ENCODE measurements around the gene MAGEA10. TPM values are rescaled to one million over a fixed set of nuclear protein-coding genes. Genes with fewer than 3 reads are reported as not detected.
"Not testable (repeated sequence)": the region's sequence is repeated elsewhere in the genome, so short reads cannot be mapped to it uniquely, and the experiment has no call there.

MAGEA10 gene
- total RNA-seq, 2 experiments from 2014 or later, result not detected

DNA sequence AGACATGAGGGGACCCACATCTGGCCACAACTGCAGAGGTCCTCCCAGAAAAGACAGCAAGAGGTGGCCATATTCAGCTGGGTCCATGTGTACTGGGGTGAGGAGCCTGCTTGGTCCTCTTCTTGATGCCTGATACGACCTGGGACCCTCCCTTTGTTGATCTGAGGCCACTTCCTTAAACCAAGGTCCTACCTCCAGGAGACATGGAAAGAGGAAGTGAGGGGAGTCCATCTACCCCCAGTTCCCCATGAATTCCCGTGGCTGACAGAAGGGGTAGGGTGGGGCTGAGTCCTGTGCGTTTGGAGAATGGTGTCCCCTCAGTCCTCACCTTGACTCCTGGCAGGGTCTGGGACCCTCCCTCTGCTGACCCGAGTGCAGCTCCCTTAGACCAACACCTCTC is 2.1 kb downstream of the MAGEA10 start:
- Mint-ChIP-seq H3K36me3 (no peaks in the 10 kb centered on the region), H3K9me3 (ENCODE audit: low read depth) (no peaks in the 10 kb centered on the region), H3K4me3 (no peak overlapping the region), H3K27me3 (no peaks in the 10 kb centered on the region), H3K27ac (no peak overlapping the region), H3K4me1 (no peaks in the 10 kb centered on the region)
- DNase-seq (no peak), ATAC-seq (no peak)
- CTCF ChIA-PET, result no interaction called here

DNA sequence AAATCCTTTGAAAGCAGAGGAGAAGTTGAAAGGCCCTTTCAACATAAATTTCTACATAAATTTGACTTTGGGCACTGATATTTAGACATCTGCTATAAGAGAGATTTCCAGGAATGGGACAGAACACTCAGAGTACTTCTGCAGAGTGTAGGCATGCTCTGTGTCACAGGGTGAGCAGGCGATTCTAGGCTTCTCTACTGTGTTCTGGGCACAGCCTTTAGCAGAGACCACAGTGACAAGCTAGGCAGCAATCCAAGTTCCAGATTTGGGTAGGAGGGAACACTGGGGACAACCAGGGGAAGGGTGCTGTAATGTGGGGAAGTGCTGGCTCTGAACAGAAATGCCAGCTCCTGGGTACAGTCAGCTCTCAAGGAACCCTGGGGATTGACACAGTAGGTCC is 6.9 kb downstream of the MAGEA10 start:
- no peak for ATAC-seq
- CTCF ChIA-PET, result no interaction called here

DNA sequence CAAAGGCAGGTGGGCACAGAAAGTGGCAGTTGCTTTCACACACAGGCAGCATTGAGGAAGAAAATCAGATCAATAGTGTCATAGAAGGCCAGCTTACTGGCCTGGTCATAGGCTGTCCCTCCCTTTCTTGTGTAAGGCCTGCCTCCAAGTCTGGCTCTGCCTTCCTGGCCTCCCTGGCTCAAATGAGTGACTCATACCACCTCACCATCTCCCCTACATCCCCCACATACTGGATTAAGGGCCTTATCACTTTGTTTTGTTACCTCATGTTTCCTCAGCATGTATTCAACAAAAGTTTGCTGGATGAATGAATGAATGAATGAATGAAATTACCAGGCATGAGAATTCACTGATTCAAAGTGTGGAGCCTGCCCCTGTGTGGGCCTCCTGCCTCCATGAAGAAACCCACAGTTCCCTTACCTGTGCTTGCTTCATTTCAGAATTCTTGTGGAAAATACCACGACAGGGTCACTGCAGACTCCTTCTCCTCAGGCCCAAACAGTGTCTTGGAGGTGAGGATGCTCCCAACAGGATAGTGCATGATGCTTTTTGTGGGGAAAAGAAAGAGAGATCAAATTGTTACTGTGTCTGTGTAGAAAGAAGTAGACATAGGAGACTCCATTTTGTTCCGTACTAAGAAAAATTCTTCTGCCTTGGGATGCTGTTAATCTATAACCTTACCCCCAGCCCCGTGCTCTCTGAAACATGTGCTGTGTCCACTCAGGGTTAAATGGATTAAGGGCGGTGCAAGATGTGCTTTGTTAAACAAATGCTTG is 9.1 kb downstream of the MAGEA10 start:
- DNase-seq; H3K27me3 Mint-ChIP-seq; H3K36me3 Mint-ChIP-seq; ATAC-seq; H3K4me3 Mint-ChIP-seq; H3K4me1 Mint-ChIP-seq; CTCF ChIA-PET; H3K27ac Mint-ChIP-seq; H3K9me3 Mint-ChIP-seq (ENCODE audit: low read depth): not testable (repeated sequence)

More for the DNA sequence above, 6.9 kb downstream of the MAGEA10 start:
- Mint-ChIP-seq H3K36me3 (no peaks in the 10 kb centered on the region), H3K27ac (no peak overlapping the region), H3K9me3 (ENCODE audit: low read depth) (no peaks in the 10 kb centered on the region), H3K4me3 (no peak overlapping the region), H3K27me3 (no peaks in the 10 kb centered on the region), H3K4me1 (no peaks in the 10 kb centered on the region)
- DNase-seq, result no peak

DNA sequence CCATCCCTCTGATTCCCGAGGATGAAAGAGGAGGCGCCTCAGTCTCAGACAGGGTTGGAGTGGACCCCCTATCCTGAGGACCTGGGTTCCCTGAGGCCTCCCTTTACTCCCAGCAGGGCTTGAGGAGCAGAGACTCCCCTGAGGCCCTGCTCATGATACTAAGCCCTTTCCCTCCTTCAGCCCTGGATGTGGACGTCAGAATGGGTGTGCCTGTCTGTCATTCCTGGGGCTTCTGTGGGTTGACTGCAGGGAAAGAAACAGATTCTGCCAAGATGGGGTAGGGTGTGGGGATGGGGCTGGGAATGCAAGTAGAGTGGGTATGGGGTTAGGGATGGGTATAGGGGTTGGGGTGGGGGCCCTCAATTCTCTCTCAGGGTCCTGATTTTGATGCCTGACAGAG is 21.1 kb downstream of the MAGEA10 start:
- CTCF ChIA-PET, result no interaction called here
- Mint-ChIP-seq H3K4me3 (no peak overlapping the region), H3K27me3 (no peaks in the 10 kb centered on the region), H3K4me1 (no peaks in the 10 kb centered on the region), H3K36me3 (no peaks in the 10 kb centered on the region), H3K27ac (no peak overlapping the region), H3K9me3 (ENCODE audit: low read depth) (no peaks in the 10 kb centered on the region)
- no peak for DNase-seq
- ATAC-seq, result no peak

DNA sequence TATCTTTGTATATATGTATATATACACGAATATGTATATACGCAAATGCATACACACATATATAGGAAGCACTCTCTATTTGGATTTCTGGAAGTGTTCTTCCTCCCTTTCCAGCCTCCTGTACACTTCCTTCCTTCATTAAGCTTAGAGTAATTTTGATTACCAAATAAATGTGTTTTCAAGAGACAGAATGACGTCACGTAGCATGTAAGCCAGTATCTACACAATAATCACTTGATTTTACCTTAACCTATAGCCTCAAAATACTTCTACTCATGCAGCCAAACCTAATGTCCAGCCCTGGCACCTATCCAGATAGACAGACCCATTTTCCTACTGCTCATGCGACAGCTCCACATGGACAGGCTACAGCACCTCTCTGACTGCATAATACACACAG is 29.9 kb downstream of the MAGEA10 start:
- Mint-ChIP-seq H3K9me3 (ENCODE audit: low read depth) (no peaks in the 10 kb centered on the region), H3K36me3 (no peaks in the 10 kb centered on the region), H3K4me1 (no peaks in the 10 kb centered on the region), H3K27ac (no peak overlapping the region), H3K4me3 (no peak overlapping the region), H3K27me3 (no peaks in the 10 kb centered on the region)
- ATAC-seq (no peak), DNase-seq (no peak)
- CTCF ChIA-PET, result no interaction called here

DNA sequence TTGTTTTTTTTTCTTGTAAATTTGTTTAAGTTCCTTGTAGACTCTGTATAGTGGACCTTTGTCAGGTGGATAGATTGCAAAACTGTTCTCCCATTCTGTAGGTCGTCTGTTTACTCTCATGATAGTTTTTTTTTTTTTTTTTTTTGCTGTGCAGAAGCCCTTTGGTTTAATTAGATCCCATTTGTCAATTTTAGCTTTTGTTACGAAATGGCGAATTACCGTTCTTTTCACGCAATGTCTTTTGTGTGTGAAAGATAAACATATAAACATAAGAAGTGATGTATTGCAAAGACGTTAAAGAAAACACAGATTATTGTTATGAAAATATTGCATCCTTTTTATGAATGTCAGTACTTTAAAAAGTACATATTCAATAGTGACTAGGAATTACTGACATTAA is 34.5 kb downstream of the MAGEA10 start:
- Mint-ChIP-seq H3K36me3 (no peaks in the 10 kb centered on the region), H3K27ac (no peak overlapping the region)
- CTCF ChIA-PET, result no interaction called here

DNA sequence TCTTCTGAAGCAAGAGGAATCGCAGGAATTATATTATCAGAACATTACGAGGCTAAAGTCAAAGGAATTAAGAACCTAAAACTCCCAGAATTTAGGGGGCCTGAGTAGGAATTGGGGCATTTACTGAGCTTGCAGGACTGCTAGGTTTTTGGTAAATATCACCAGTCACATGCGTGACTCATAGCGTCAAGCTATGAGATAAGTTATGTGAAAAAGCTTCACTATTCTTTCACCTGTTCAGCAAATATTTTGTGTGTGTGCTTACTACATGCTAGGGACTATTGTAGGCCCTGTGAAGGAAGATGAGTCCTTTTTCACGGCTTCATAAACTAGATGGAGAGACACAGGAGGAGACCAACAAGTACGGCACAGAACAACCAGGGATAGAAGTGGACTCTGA is 52.2 kb downstream of the MAGEA10 start:
- ATAC-seq (no peak), DNase-seq (no peak)
- no peaks in the 10 kb centered on the region for H3K36me3 Mint-ChIP-seq
- no peak overlapping the region for H3K27ac Mint-ChIP-seq
- H3K4me1 Mint-ChIP-seq, result no peaks in the 10 kb centered on the region
- H3K27me3 Mint-ChIP-seq, result no peaks in the 10 kb centered on the region
- H3K9me3 Mint-ChIP-seq (ENCODE audit: low read depth), result no peaks in the 10 kb centered on the region
- H3K4me3 Mint-ChIP-seq, result no peak overlapping the region
- CTCF ChIA-PET, result no interaction called here

More for the DNA sequence above, 34.5 kb downstream of the MAGEA10 start:
- ATAC-seq (no peak), DNase-seq (no peak)
- no peaks in the 10 kb centered on the region for H3K9me3 Mint-ChIP-seq (ENCODE audit: low read depth)
- no peak overlapping the region for H3K4me3 Mint-ChIP-seq
- H3K27me3 Mint-ChIP-seq, result no peaks in the 10 kb centered on the region
- no peaks in the 10 kb centered on the region for H3K4me1 Mint-ChIP-seq

Other genes with a start within 250 kb of the MAGEA10 start
- gene MAGEA4, start 225.7 kb downstream of the MAGEA10 start, total RNA-seq, result not detected
- not detected for gene GABRE, start 163.9 kb downstream of the MAGEA10 start, total RNA-seq